Skin of body (tissue), 3 donors: ENCODE results near the gene WIPI1. TPM values are rescaled to one million over a fixed set of nuclear protein-coding genes. Genes with fewer than 3 reads are reported as not detected.
A peak's percentile ranks its signal among the peaks of the same experiment; 100 is the strongest.
"Not testable (repeated sequence)": the region's sequence is repeated elsewhere in the genome, so short reads cannot be mapped to it uniquely, and the experiment has no call there.

ENCODE experiments used
- DNase-seq: peaks from one replicate; lab custom pipeline; 2025; lab: John Stamatoyannopoulos, UW
- small RNA-seq: library from RNA; depleted of rRNA; stranded (forward); fragments of <200 nt; gene quantifications from one replicate; pipeline ENCODE3, GENCODE V24; 2014; ENCODE audit warnings: low replicate concordance
- total RNA-seq: library from RNA; depleted of rRNA; stranded (reverse); fragments of >200 nt; gene quantifications from one replicate; pipeline ENCODE4 v1.2.3, GENCODE V29; 2014

Gene WIPI1
- total RNA-seq, 1 donor from 2014 or later, result 44.4 TPM

- DNase-seq, result no peak
These were observed 71.6 kb downstream of the WIPI1 start for GRCh38 chr17:68385490-68386215.

- no peak for DNase-seq
These were observed 72.4 kb downstream of the WIPI1 start for GRCh38 chr17:68384941-68385340.

DNA sequence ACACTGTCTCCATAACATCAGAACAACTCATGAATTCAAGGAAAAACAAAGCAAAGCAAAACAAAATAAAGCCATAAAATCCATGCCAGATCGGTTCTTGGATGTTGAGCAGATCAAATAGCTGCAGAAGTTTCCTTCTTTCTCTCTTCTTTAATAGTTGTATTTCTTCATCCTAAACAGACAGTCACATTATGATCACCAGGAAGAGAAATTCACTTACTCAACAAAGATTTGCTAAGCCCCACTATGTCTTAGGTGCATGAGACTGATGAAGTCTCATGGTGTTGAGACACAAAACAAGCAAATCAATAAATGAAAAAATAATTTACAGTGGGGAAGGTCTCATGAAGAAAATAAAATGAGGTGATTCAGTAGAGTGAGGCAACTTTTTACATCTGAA lies 72.8 kb downstream of the WIPI1 start:
- DNase-seq, result no peak

GRCh38 chr17:68383443-68384321 lies 73.6 kb downstream of the WIPI1 start:
- peak; percentile 30 for DNase-seq

- no peak for DNase-seq
These were observed 74.2 kb downstream of the WIPI1 start for GRCh38 chr17:68383120-68383442.

- DNase-seq, result no peak
These were observed 74.7 kb downstream of the WIPI1 start for GRCh38 chr17:68382582-68383085.

- DNase-seq, result peak; percentile 35
These were observed 76.0 kb downstream of the WIPI1 start for GRCh38 chr17:68381076-68381900.

GRCh38 chr17:68379692-68380677 lies 77.3 kb downstream of the WIPI1 start:
- no peak for DNase-seq

DNA sequence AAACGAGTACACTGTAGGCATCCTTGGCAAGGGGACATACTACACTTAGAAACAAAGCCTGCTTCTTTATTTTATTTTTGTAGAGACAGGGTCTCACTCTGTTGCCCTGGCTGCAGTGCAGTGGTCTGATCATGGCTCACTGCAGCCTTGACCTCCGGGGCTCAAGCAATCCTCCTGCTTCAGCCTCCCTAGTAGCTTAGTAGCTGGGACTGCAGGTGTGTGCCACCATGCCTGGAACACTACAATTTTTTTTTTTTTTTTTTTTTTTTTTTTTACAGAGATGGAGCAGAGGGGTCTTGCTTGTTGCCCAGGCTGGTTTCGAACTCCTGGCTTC lies 78.2 kb downstream of the WIPI1 start:
- no peak for DNase-seq

DNA sequence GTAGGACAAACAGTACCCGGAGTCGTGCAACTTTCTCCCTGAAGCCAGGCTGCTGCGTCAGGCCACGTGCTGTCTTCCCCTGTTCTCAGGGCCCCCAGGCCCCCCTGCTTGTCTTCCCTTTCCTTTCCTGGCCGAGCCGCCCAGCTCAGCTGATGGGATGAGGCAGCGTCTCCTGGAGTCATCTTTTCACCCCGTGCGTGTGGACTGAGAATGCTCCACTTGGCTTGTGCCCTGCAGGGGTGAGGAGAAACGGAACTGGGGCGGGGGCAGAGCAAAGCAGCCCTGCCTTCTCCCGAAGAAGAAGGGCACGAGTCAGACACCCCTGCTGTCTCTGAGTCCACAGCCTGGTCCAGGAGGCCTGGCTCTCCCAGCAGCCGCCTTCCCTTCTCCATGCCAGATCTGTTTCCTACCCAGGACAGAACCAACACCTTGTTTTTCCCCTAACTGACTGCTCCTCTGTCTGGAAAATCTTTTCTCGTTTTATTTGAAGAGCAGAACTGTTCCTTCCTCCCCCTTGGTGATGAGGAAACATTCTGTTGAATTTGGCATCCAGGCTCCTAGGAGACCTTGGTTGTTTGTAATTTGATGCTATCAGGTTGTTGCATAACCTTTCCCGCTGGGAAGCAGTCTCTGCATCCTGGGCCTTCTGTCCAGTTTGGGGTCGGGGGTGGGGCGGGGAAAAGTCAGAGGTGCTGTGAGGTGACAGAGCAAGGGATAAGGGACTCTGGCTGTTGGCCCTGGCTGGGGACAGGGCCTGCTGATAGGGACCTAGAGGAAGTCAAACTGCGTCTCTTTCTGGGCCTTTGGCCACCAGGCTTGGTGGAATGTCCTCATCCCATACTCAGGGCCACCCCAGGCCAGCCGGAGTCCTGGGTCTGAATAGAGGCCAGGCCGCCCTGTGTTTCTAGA lies 78.8 kb downstream of the WIPI1 start:
- DNase-seq, result peak; percentile 70

DNA sequence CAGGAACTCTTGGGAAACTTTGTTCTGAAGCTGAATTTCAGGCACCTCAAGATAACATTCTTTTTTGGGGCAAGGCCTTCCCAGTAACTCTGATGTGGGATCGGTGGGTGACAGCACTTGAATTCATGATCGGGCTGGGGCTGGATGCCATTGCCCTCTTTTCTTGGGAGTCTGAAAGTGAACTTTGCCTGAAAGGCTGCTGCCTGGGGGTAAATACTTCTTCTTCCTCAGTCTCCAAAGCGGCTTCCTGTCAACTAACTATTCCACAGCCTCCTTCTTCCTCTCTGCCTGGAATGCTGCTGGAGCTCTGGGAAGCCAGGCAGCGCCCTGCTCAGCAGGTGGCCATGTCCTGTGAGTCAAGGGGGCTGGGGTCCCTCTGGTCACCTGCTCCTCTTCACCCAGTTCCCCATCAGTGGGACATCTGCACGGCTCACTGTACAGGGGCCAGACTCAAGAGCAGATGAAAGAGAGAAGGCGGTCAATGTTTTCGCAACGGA lies 79.5 kb downstream of the WIPI1 start:
- DNase-seq, result no peak

GRCh38 chr17:68376178-68376577 lies 81.1 kb downstream of the WIPI1 start:
- DNase-seq, result not testable (repeated sequence)

- DNase-seq, result no peak
These were observed 81.7 kb downstream of the WIPI1 start for GRCh38 chr17:68375566-68375965.

Small RNA genes lying within 50 kb of the gene (small RNA-seq; reads per million reads assigned to genes)
- gene MIR635, result not detected

Other genes with a start within 250 kb of the WIPI1 start
- 37.1 TPM for gene AMZ2, start 209.5 kb downstream of the WIPI1 start, total RNA-seq
- gene SLC16A6, start 166.4 kb downstream of the WIPI1 start, total RNA-seq, result 2.5 TPM
- gene ARSG, start 166.0 kb downstream of the WIPI1 start, total RNA-seq, result 3.3 TPM
- 201 TPM for gene PRKAR1A, start 54.9 kb upstream of the WIPI1 start, total RNA-seq
- gene FAM20A, start 143.9 kb upstream of the WIPI1 start, total RNA-seq, result 4.7 TPM